Sigmoid colon (tissue), 7 donors: Measurements from ENCODE around the gene CEBPG. TPM values are rescaled to one million over a fixed set of nuclear protein-coding genes. Genes with fewer than 3 reads are reported as not detected.

Experiments
- DNase-seq: peaks from one replicate; pipeline ENCODE4 v3.0.0-alpha.2; 2019
- H3K27ac ChIP-seq, 4 donors: fragments of 200-600 bp; sonication (generic); one replicate each; pipeline ENCODE4 v1.5.1; 2016 to 2019; ENCODE audit warnings: mild to moderate bottlenecking in 1 of 4
- H3K27me3 ChIP-seq, 3 donors: fragments of 200-600 bp; sonication (generic); one replicate each; pipeline ENCODE4 v1.5.1; 2019; ENCODE audit warnings: mild to moderate bottlenecking in 1 of 3
- H3K36me3 ChIP-seq, 4 donors: fragments of 200-600 bp; sonication (generic); one replicate each; pipeline ENCODE4 v1.5.1; 2016 to 2019
- H3K4me1 ChIP-seq, 4 donors: fragments of 200-600 bp; sonication (generic); one replicate each; pipeline ENCODE4 v1.5.1; 2017 to 2019
- H3K4me3 ChIP-seq, 4 donors: fragments of 200-600 bp; sonication (generic); one replicate each; pipeline ENCODE4 v1.5.1; 2017 to 2019; ENCODE audit warnings: mild to moderate bottlenecking in 2 of 4, moderate library complexity in 1 of 4
- H3K9me3 ChIP-seq, 4 donors: fragments of 200-600 bp in 3 of 4; sonication (generic) in 3 of 4; one replicate each; pipeline versions ENCODE4 v1.5.1 to v1.6.1; 2013 to 2019
- CTCF ChIP-seq, 4 experiments: fragments of 450-650 bp in 3 of 4; fragments of 200-600 bp in 1 of 4; IDR thresholded peaks; one replicate each; pipeline ENCODE4 v1.5.1; 2016 to 2019; ENCODE audit warnings: antibody characterized with exemption in 4 of 4, mild to moderate bottlenecking in 3 of 4, moderate library complexity in 2 of 4
- EP300 ChIP-seq, 4 donors: sonication (generic); formaldehyde crosslinking; IDR thresholded peaks; one replicate each; pipeline ENCODE4 v1.6.1; 2017; ENCODE audit warnings: antibody characterized with exemption in 4 of 4
- POLR2A ChIP-seq, 2 donors: fragments of 450-650 bp; IDR thresholded peaks; one replicate each; pipeline ENCODE4 v1.6.1; 2016; ENCODE audit warnings: antibody characterized with exemption in 2 of 2, mild to moderate bottlenecking in 2 of 2, moderate library complexity in 2 of 2
- POLR2AphosphoS5 ChIP-seq, 4 donors: sonication (generic); formaldehyde crosslinking; IDR thresholded peaks; one replicate each; pipeline ENCODE4 v1.6.1; 2017; ENCODE audit warnings: antibody characterized with exemption in 4 of 4
- WGBS, 2 donors: extraction: QIAGEN DNeasy Blood & Tissue Kit; methylation state at CpG; one replicate each; pipeline ENCODE4 v1.1.7; 2013; 5-methylcytosine and 5-hydroxymethylcytosine counted together
- intact Hi-C: fragments of 100-400 bp; cut with DNase I; formaldehyde crosslinking; loops from one replicate; pipeline ENCODE4 v1.15.1; 2023
- polyA plus RNA-seq, 3 donors: library from polyadenylated mRNA; stranded (reverse); fragments of 200-250 nt; gene quantifications; one replicate each; pipeline ENCODE4 v1.2.3, GENCODE V29; 2013
- total RNA-seq, 4 donors: library from RNA; depleted of rRNA; stranded (reverse); fragments of >200 nt; gene quantifications; one replicate each; pipeline ENCODE4 v1.1.0, GENCODE V29; 2016
- donor health status: healthy with polysubstance abuse.
- donor health status: Bipolar disorder and iron deficiency.
- donor health status: healthy.

The CEBPG gene
- total and polyA plus RNA-seq, 7 donors = 18.6 to 84.6 (median 27.8) TPM

- Histone ChIP-seq H3K36me3 (no peaks in the 10 kb centered on the region), H3K27ac (no peak overlapping the region), H3K27me3 (peaks cover 0 to 12% (median 0%) of the 10 kb centered on the region in 3 donors), H3K4me1 (no peaks in the 10 kb centered on the region), H3K4me3 (no peak overlapping the region), H3K9me3 (no peaks in the 10 kb centered on the region)
- TF ChIP-seq CTCF (IDR thresholded peaks at IDR 0.05) (no peak), EP300 (IDR thresholded peaks at IDR 0.05) (no peak), POLR2A (IDR thresholded peaks at IDR 0.05) (no peak), POLR2AphosphoS5 (IDR thresholded peaks at IDR 0.05) (no peak)
- intact Hi-C loops = no loop called here
- 83 to 88% methylated on average over 12 of the region's 12 CpGs for WGBS, 2 donors
- DNase-seq = no peak
Observed at GRCh38 chr19:33348301-33349010, 25.1 kb upstream of the CEBPG start.

GRCh38 chr19:33349319-33350289 is 23.9 kb upstream of the CEBPG start:
- no peak for DNase-seq
- 89 to 93% methylated on average over 12 of the region's 12 CpGs for WGBS, 2 donors
- intact Hi-C loops = no loop called here
- H3K36me3 ChIP-seq = no peaks in the 10 kb centered on the region
- no peak for TF ChIP-seq CTCF (IDR thresholded peaks at IDR 0.05)
- no peak for TF ChIP-seq EP300 (IDR thresholded peaks at IDR 0.05)
- no peak for TF ChIP-seq POLR2AphosphoS5 (IDR thresholded peaks at IDR 0.05)
- TF ChIP-seq POLR2A (IDR thresholded peaks at IDR 0.05) = no peak
- H3K4me1 ChIP-seq = no peaks in the 10 kb centered on the region
- H3K27me3 ChIP-seq = peaks cover 0 to 12% (median 0%) of the 10 kb centered on the region in 3 donors
- no peak overlapping the region for H3K4me3 ChIP-seq
- H3K27ac ChIP-seq = no peak overlapping the region
- H3K9me3 ChIP-seq = no peaks in the 10 kb centered on the region

DNA sequence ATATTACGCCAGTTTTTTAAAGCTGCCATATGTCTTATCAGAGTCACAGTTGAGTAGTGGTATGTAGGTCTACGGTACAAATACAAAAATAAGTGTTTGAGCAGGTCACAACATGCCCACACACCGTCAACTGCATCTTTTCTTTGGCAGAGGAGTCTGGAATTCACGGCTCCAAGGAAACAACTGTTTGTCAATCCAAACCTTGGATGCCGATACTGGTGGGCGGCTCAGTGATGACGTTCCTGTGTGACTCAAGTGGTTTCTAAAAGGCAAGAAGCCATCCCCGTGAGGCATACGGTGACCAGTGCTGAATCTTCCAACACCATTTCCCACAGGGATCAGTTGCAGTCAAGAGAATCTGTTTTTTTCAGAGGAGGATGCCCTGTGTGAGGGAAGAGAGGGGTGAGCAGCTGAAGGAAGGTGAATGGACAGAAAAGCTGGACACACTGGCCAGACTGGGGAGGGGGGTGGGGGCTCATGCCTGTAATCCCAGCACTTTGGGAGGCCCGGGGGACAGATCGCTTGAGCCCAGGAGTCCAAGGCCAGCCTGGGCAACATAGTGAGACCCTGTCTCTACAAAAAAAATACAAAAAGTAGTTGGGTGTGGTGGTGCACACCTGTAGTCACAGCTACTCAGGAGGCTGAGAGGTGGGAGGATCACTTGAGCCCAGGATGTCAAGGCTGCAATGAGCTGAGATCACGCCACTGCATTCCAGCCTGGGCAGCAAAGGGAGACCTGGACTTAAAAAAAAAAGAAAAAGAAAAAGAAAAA is 22.8 kb upstream of the CEBPG start:
- Histone ChIP-seq H3K27ac (no peak overlapping the region), H3K4me3 (no peak overlapping the region), H3K4me1 (no peaks in the 10 kb centered on the region), H3K36me3 (no peaks in the 10 kb centered on the region), H3K9me3 (peaks cover 0 to 5% (median 0%) of the 10 kb centered on the region in 4 donors), H3K27me3 (peaks cover 0 to 12% (median 0%) of the 10 kb centered on the region in 3 donors)
- TF ChIP-seq CTCF (IDR thresholded peaks at IDR 0.05) (no peak), EP300 (IDR thresholded peaks at IDR 0.05) (no peak), POLR2AphosphoS5 (IDR thresholded peaks at IDR 0.05) (peak in 1 of 4 donors; percentile 14), POLR2A (IDR thresholded peaks at IDR 0.05) (no peak)
- intact Hi-C loops = no loop called here
- 89% methylated on average over 12 of the region's 12 CpGs for WGBS, 2 donors
- peak; percentile 78 for DNase-seq

GRCh38 chr19:33355535-33355934 is 18.0 kb upstream of the CEBPG start:
- peaks cover 0 to 4% (median 0%) of the 10 kb centered on the region in 3 donors for H3K27me3 ChIP-seq
- 81 to 86% methylated on average over 2 of the region's 2 CpGs for WGBS, 2 donors
- intact Hi-C loops = no loop called here

More at GRCh38 chr19:33355535-33355934, 18.0 kb upstream of the CEBPG start:
- peaks cover 0 to 7% (median 0%) of the 10 kb centered on the region in 4 donors for H3K9me3 ChIP-seq
- no peak overlapping the region for H3K27ac ChIP-seq
- no peaks in the 10 kb centered on the region for H3K4me1 ChIP-seq
- no peaks in the 10 kb centered on the region for H3K36me3 ChIP-seq
- H3K4me3 ChIP-seq = no peak overlapping the region
- DNase-seq = no peak
- TF ChIP-seq POLR2A (IDR thresholded peaks at IDR 0.05) (no peak), POLR2AphosphoS5 (IDR thresholded peaks at IDR 0.05) (no peak), CTCF (IDR thresholded peaks at IDR 0.05) (no peak), EP300 (IDR thresholded peaks at IDR 0.05) (no peak)
